Astrocyte of the cerebellum (primary cell): ENCODE results near the gene VRK1.
"Not testable (repeated sequence)": the region's sequence is repeated elsewhere in the genome, so short reads cannot be mapped to it uniquely, and the experiment has no call there.

Source experiments
- DNase-seq: peaks from one replicate; pipeline ENCODE4 v3.0.0-alpha.2; 2011; ENCODE audit warnings: low read depth
- H3K4me3 ChIP-seq: 2 replicates; pipeline ENCODE4 v1.5.1; 2011; ENCODE audit warnings: mild to moderate bottlenecking, low read depth, low read length, moderate library complexity
- in situ Hi-C: cut with HindIII; loops from 2 replicates; pipeline ENCODE4 v1.10.0; 2017; ENCODE audit warnings: low sequenced_read_pairs
- TF ChIP-seq, protein P1 (sequence below): IDR thresholded peaks from 2 replicates; pipeline ENCODE4 v1.5.1; 2012; ENCODE audit warnings: low read length, low read depth, moderate library complexity, mild to moderate bottlenecking; ENCODE audit errors: missing control alignments

VRK1 gene

GRCh38 chr14:96764012-96764411, 33.2 kb upstream of the VRK1 start:
- in situ Hi-C loops, result no loop called here
- DNase-seq, result no peak
- no peak overlapping the region for H3K4me3 ChIP-seq
- TF ChIP-seq, protein P1, sequence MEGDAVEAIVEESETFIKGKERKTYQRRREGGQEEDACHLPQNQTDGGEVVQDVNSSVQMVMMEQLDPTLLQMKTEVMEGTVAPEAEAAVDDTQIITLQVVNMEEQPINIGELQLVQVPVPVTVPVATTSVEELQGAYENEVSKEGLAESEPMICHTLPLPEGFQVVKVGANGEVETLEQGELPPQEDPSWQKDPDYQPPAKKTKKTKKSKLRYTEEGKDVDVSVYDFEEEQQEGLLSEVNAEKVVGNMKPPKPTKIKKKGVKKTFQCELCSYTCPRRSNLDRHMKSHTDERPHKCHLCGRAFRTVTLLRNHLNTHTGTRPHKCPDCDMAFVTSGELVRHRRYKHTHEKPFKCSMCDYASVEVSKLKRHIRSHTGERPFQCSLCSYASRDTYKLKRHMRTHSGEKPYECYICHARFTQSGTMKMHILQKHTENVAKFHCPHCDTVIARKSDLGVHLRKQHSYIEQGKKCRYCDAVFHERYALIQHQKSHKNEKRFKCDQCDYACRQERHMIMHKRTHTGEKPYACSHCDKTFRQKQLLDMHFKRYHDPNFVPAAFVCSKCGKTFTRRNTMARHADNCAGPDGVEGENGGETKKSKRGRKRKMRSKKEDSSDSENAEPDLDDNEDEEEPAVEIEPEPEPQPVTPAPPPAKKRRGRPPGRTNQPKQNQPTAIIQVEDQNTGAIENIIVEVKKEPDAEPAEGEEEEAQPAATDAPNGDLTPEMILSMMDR, result no peak

DNA sequence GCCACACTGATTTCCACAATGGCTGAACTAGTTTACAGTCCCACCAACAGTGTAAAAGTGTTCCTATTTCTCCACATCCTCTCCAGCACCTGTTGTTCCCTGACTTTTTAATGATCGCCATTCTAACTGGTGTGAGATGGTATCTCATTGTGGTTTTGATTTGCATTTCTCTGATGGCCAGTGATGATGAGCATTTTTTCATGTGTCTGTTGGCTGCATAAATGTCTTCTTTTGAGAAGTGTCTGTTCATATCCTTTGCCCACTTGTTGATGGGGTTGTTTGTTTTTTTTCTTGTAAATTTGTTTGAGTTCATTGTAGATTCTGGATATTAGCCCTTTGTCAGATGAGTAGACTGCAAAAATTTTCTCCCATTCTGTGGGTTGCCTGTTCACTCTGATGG, 32.0 kb upstream of the VRK1 start:
- H3K4me3 ChIP-seq, in situ Hi-C loops, DNase-seq: not testable (repeated sequence)

DNA sequence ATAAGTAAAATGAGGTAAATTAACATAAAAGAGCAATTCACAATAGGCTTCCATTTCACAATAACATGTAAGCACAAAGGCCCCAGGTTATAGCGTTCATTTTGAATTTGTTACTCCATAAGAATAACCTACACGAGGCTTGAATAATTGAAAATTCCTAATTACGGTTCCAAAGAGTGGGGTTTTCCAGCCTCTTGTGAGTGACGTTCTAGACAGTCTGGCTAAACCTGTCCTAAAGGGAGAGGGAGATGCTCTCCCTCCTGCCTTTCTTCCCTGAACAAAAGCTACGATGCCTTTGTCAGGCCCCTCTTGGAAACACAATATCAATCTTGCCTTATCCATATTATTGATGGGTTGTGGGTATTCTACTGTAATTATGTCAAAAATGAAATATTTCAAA, 24.3 kb upstream of the VRK1 start:
- no peak for DNase-seq
- TF ChIP-seq, protein P1, result no peak
- in situ Hi-C loops, result no loop called here
- H3K4me3 ChIP-seq, result no peak overlapping the region

GRCh38 chr14:96776791-96777190, 20.4 kb upstream of the VRK1 start:
- in situ Hi-C loops, result no loop called here
- TF ChIP-seq, protein P1, result no peak
- no peak for DNase-seq
- H3K4me3 ChIP-seq, result no peak overlapping the region

GRCh38 chr14:96780500-96780899, 16.7 kb upstream of the VRK1 start:
- no peak for DNase-seq
- TF ChIP-seq, protein P1, result no peak
- in situ Hi-C loops, result no loop called here
- no peak overlapping the region for H3K4me3 ChIP-seq

DNA sequence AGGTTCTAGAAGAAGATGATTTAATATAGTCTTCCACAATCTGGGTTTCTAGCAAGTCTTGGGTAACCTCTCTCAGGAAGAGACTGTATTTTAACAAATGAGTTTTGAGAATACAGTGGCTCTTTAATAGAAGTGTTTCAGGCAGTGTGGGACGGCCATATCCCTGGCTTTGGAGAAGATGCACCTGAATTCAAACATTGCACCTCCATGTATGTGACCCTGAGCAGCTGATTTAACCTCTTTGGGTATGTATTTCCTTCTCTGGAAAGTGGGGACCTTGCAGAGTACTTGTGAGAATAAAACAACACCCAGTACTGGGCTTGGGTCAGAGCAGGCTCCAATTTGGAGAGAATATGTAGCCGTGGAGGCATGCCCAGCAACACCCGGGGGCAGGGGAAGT, 15.8 kb upstream of the VRK1 start:
- no peak for DNase-seq
- in situ Hi-C loops, result no loop called here

GRCh38 chr14:96782436-96782835, 14.7 kb upstream of the VRK1 start:
- H3K4me3 ChIP-seq, result no peak overlapping the region
- in situ Hi-C loops, result no loop called here
- no peak for DNase-seq
- TF ChIP-seq, protein P1, result no peak

More for the DNA sequence above, 15.8 kb upstream of the VRK1 start:
- TF ChIP-seq, protein P1, result no peak
- no peak overlapping the region for H3K4me3 ChIP-seq
